Transverse colon (tissue), 4 donors: ENCODE results near the gene PRKG1.

Experiments
- EP300 ChIP-seq: sonication (generic); formaldehyde crosslinking; IDR thresholded peaks from one replicate; pipeline ENCODE4 v1.6.1; 2017; ENCODE audit warnings: antibody characterized with exemption, low read depth
- POLR2A ChIP-seq: fragments of 450-650 bp; IDR thresholded peaks from one replicate; pipeline ENCODE4 v1.6.1; 2016; ENCODE audit warnings: antibody characterized with exemption, mild to moderate bottlenecking, moderate library complexity
- POLR2AphosphoS5 ChIP-seq, 3 donors: sonication (generic); formaldehyde crosslinking; IDR thresholded peaks; one replicate each; pipeline ENCODE4 v1.6.1; 2016; ENCODE audit warnings: antibody characterized with exemption in 3 of 3
- TF ChIP-seq, protein P1 (sequence below), 5 experiments: fragments of 200-600 bp in 3 of 5; fragments of 450-650 bp in 2 of 5; sonication (generic) in 3 of 5; IDR thresholded peaks; 1 replicate in 2 of 5; 2 replicates in 3 of 5; pipeline ENCODE4 v1.5.1; 2016 to 2017; ENCODE audit warnings: antibody characterized with exemption in 5 of 5, inconsistent platforms in 3 of 5, mild to moderate bottlenecking in 2 of 5, moderate library complexity in 1 of 5

DNA sequence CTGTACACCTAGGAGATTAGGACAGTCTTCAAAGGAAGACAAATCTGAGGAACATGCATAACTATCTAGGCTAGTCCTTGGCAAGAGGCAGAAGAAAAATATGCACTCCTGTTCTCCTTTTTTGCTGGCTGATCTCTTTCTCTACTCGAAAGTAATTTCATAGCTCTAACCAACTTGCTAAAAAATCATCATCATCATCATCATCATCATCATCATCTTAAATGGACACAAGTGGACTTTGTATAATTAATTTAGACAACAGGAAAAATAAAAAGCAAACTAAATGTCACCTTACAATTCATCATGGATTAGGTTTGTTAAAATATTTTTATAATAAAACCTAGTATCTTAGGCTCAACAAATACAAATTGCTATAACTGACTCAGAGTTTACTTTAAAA lies 1192.6 kb downstream of the PRKG1 start:
- TF ChIP-seq, protein P1, sequence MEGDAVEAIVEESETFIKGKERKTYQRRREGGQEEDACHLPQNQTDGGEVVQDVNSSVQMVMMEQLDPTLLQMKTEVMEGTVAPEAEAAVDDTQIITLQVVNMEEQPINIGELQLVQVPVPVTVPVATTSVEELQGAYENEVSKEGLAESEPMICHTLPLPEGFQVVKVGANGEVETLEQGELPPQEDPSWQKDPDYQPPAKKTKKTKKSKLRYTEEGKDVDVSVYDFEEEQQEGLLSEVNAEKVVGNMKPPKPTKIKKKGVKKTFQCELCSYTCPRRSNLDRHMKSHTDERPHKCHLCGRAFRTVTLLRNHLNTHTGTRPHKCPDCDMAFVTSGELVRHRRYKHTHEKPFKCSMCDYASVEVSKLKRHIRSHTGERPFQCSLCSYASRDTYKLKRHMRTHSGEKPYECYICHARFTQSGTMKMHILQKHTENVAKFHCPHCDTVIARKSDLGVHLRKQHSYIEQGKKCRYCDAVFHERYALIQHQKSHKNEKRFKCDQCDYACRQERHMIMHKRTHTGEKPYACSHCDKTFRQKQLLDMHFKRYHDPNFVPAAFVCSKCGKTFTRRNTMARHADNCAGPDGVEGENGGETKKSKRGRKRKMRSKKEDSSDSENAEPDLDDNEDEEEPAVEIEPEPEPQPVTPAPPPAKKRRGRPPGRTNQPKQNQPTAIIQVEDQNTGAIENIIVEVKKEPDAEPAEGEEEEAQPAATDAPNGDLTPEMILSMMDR (IDR thresholded peaks at IDR 0.05), result no peak
- TF ChIP-seq POLR2A (no peak), EP300 (no peak), POLR2AphosphoS5 (IDR thresholded peaks at IDR 0.05) (no peak)
